PC-9 (cell line): ENCODE results near the gene PCDHGA12.

ENCODE experiments used
- CTCF ChIP-seq: fragments of 200-600 bp; sonication (generic); conservative IDR thresholded peaks from 2 replicates; pipeline ENCODE4 v1.6.1; 2017; ENCODE audit warnings: mixed run types, antibody characterized with exemption, mild to moderate bottlenecking, moderate library complexity
- EZH2 ChIP-seq: fragments of 200-600 bp; sonication (generic); IDR thresholded peaks from 2 replicates; pipeline ENCODE4 v1.8.0; 2017; ENCODE audit warnings: antibody characterized with exemption, low read depth

GRCh38 chr5:141431286-141431685, 979 bp downstream of the PCDHGA12 start:
- TF ChIP-seq CTCF: no peak
- no peak for TF ChIP-seq EZH2
